Stomach (tissue), 9 donors: ENCODE data around the gene BRSK2. TPM values are rescaled to one million over a fixed set of nuclear protein-coding genes. Genes with fewer than 3 reads are reported as not detected.

ENCODE experiments used
- DNase-seq, 2 donors: peaks; one replicate each; pipeline versions ENCODE4 v3.0.0 to v3.0.0-alpha.2; 2013 to 2019
- H3K27ac ChIP-seq, 5 donors: fragments of 200-600 bp in 4 of 5; sonication (generic) in 4 of 5; one replicate each; pipeline ENCODE4 v1.5.1; 2013 to 2019; ENCODE audit warnings: mild to moderate bottlenecking in 1 of 5, moderate library complexity in 1 of 5
- H3K27me3 ChIP-seq, 3 donors: fragments of 200-600 bp; sonication (generic); one replicate each; pipeline ENCODE4 v1.5.1; 2017 to 2019; ENCODE audit warnings: mixed run types in 1 of 3
- H3K36me3 ChIP-seq, 4 donors: fragments of 200-600 bp; sonication (generic); 1 replicate in 3 of 4; 2 replicates in 1 of 4; pipeline ENCODE4 v1.5.1; 2016 to 2019
- H3K4me1 ChIP-seq, 4 donors: fragments of 200-600 bp; sonication (generic); one replicate each; pipeline ENCODE4 v1.5.1; 2016 to 2019
- H3K4me3 ChIP-seq, 4 donors: fragments of 200-600 bp; sonication (generic) in 3 of 4; one replicate each; pipeline ENCODE4 v1.5.1; 2016 to 2019; ENCODE audit warnings: mild to moderate bottlenecking in 1 of 4
- H3K9me3 ChIP-seq, 4 donors: fragments of 200-600 bp; sonication (generic); one replicate each; pipeline ENCODE4 v1.5.1; 2016 to 2019
- CTCF ChIP-seq, 7 experiments: fragments of 450-650 bp in 4 of 7; fragments of 200-600 bp in 3 of 7; sonication (generic) in 3 of 7; IDR thresholded peaks; one replicate each; pipeline ENCODE4 v1.5.1; 2016 to 2019; ENCODE audit warnings: antibody characterized with exemption in 7 of 7, control low read depth in 2 of 7, mild to moderate bottlenecking in 1 of 7
- EP300 ChIP-seq: sonication (generic); formaldehyde crosslinking; IDR thresholded peaks from one replicate; pipeline ENCODE4 v1.6.1; 2017; ENCODE audit warnings: antibody characterized with exemption
- POLR2A ChIP-seq, 4 donors: fragments of 450-650 bp; IDR thresholded peaks; one replicate each; pipeline ENCODE4 v1.6.1; 2016; ENCODE audit warnings: antibody characterized with exemption in 4 of 4, control low read depth in 2 of 4, mild to moderate bottlenecking in 1 of 4, moderate library complexity in 1 of 4
- POLR2AphosphoS5 ChIP-seq, 3 donors: sonication (generic); formaldehyde crosslinking; IDR thresholded peaks; one replicate each; pipeline ENCODE4 v1.6.1; 2016; ENCODE audit warnings: antibody characterized with exemption in 3 of 3
- WGBS, 5 donors: extraction: QIAGEN DNeasy Blood & Tissue Kit in 3 of 5; methylation state at CpG; one replicate each; pipeline versions ENCODE4 v1.1.5 to v1.1.7; 2013 to 2018; 5-methylcytosine and 5-hydroxymethylcytosine counted together
- intact Hi-C: fragments of 100-400 bp; cut with DNase I; formaldehyde crosslinking; loops from one replicate; pipeline ENCODE4 v1.15.1; 2023; ENCODE audit warnings: low total_unique reads
- polyA plus RNA-seq, 3 donors: library from polyadenylated mRNA; stranded (reverse); fragments of 200-250 nt; gene quantifications; one replicate each; pipeline ENCODE4 v1.2.3, GENCODE V29; 2013
- total RNA-seq, 5 donors: library from RNA; depleted of rRNA; stranded (reverse); fragments of >200 nt; gene quantifications; one replicate each; pipeline versions ENCODE4 v1.1.0 to v1.2.3, GENCODE V29; 2014 to 2016
- donor health status: healthy with polysubstance abuse.
- donor health status: Bipolar disorder and iron deficiency.
- donor health status: healthy.

Gene BRSK2
- total and polyA plus RNA-seq, 8 donors = 1.8 to 6.9 (median 1.8) TPM; not detected in 3

GRCh38 chr11:1397862-1398527, 8.3 kb downstream of the BRSK2 start:
- H3K36me3 ChIP-seq = no peaks in the 10 kb centered on the region
- WGBS, 5 donors = 64 to 83% (median 71%) methylated on average over 6 to 22 of the region's 22 CpGs; no CpG with 5 or more reads in 1 of the 5 donors
- no peaks in the 10 kb centered on the region for H3K9me3 ChIP-seq
- H3K27me3 ChIP-seq = peaks cover 0 to 90% (median 23%) of the 10 kb centered on the region in 3 donors
- no peak for DNase-seq
- intact Hi-C loops = no loop called here
- TF ChIP-seq CTCF (IDR thresholded peaks at IDR 0.05) (no peak), POLR2A (IDR thresholded peaks at IDR 0.05) (no peak), EP300 (no peak), POLR2AphosphoS5 (IDR thresholded peaks at IDR 0.05) (no peak)
- no peak overlapping the region for H3K27ac ChIP-seq
- H3K4me1 ChIP-seq = peaks cover 0 to 11% (median 0%) of the 10 kb centered on the region in 4 donors
- H3K4me3 ChIP-seq = no peak overlapping the region

GRCh38 chr11:1398528-1399235, 8.9 kb downstream of the BRSK2 start:
- no peak for DNase-seq
- no peak for TF ChIP-seq EP300
- H3K9me3 ChIP-seq = no peaks in the 10 kb centered on the region
- no peak overlapping the region for H3K27ac ChIP-seq
- H3K4me1 ChIP-seq = peaks cover 0 to 11% (median 0%) of the 10 kb centered on the region in 4 donors
- intact Hi-C loops = no loop called here
- no peaks in the 10 kb centered on the region for H3K36me3 ChIP-seq
- peaks cover 0 to 90% (median 23%) of the 10 kb centered on the region in 3 donors for H3K27me3 ChIP-seq
- H3K4me3 ChIP-seq = no peak overlapping the region
- WGBS, 5 donors = 65 to 76% (median 72%) methylated on average over 11 to 23 of the region's 23 CpGs

GRCh38 chr11:1399386-1400316, 9.9 kb downstream of the BRSK2 start:
- intact Hi-C loops = no loop called here
- Histone ChIP-seq H3K4me1 (peaks cover 0 to 11% (median 0%) of the 10 kb centered on the region in 4 donors), H3K4me3 (no peak overlapping the region), H3K9me3 (no peaks in the 10 kb centered on the region), H3K27ac (no peak overlapping the region), H3K36me3 (no peaks in the 10 kb centered on the region), H3K27me3 (peaks cover 0 to 99% (median 23%) of the 10 kb centered on the region in 3 donors)
- TF ChIP-seq EP300 (no peak), CTCF (IDR thresholded peaks at IDR 0.05) (no peak), POLR2A (IDR thresholded peaks at IDR 0.05) (no peak), POLR2AphosphoS5 (IDR thresholded peaks at IDR 0.05) (no peak)
- DNase-seq = peak in 1 of 2 donors; percentile 46
- 47 to 70% (median 53%) methylated on average over 29 to 34 of the region's 34 CpGs for WGBS, 5 donors

GRCh38 chr11:1400317-1401170, 10.8 kb downstream of the BRSK2 start:
- Histone ChIP-seq H3K4me1 (peaks cover 0 to 11% (median 0%) of the 10 kb centered on the region in 4 donors), H3K27ac (no peak overlapping the region), H3K9me3 (no peaks in the 10 kb centered on the region), H3K36me3 (no peaks in the 10 kb centered on the region), H3K4me3 (no peak overlapping the region), H3K27me3 (peaks cover 0 to 100% (median 21%) of the 10 kb centered on the region in 3 donors)
- intact Hi-C loops = no loop called here
- DNase-seq = no peak
- WGBS, 5 donors = 77 to 82% (median 80%) methylated on average over 16 to 30 of the region's 30 CpGs
- TF ChIP-seq CTCF (IDR thresholded peaks at IDR 0.05) = no peak
- no peak for TF ChIP-seq POLR2AphosphoS5 (IDR thresholded peaks at IDR 0.05)
- no peak for TF ChIP-seq EP300
- no peak for TF ChIP-seq POLR2A (IDR thresholded peaks at IDR 0.05)
